NB4 (cell line): Measurements from ENCODE around the gene CDK5.

Source experiments
- DNase-seq: peaks from one replicate; pipeline ENCODE4 v3.0.0; 2010; ENCODE audit warnings: low read depth
- H3K4me3 ChIP-seq: one replicate; pipeline ENCODE4 v1.5.1; 2011; ENCODE audit warnings: mild to moderate bottlenecking, low read depth, low read length, moderate library complexity
- MYC ChIP-seq: IDR thresholded peaks from 2 replicates; pipeline ENCODE4 v1.6.1; 2011; ENCODE audit warnings: low read depth, low read length
- POLR2A ChIP-seq: IDR thresholded peaks from 2 replicates; pipeline ENCODE4 v1.6.1; 2011; ENCODE audit warnings: mild to moderate bottlenecking; ENCODE audit not compliant: insufficient read length; ENCODE audit errors: extremely low read depth
- TF ChIP-seq, protein P1 (sequence below): IDR thresholded peaks from 2 replicates; pipeline ENCODE4 v1.6.1; 2011; ENCODE audit warnings: low read depth, low read length
- TF ChIP-seq, protein P2 (sequence below): IDR thresholded peaks from one replicate; pipeline ENCODE4 v1.5.1; 2012; ENCODE audit warnings: low read depth, low read length

Gene CDK5

DNA sequence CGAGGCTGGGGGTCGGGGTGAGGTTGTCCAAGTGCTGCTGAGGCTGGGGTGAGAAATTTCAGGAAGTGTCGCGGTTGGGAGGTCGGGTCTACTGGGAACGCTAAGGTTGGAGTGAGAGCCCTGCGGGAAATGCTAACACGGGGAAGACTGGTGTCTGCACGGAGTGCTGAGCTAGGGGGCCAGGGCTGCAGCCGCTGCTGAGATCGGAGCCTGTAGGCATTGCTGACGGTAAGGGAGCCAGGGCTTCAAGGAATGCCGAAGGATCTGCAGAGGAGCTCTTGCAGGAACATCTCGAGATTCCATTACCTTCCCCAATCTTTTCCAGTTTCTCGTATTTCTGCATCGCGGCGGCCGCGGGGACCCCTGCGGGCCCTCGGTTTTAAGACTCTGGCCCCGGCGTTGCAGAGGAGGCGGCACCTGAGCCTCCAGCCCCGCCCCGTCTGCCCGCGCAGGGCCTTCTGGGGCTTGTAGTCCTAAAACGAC lies at the start of gene CDK5:
Gene CDK5 (minus strand): TSS at position 392 of the 483 bp plus-strand sequence. CDS start 49 bp downstream, at position 343.
- H3K4me3 ChIP-seq: peak within 1 kb of the TSS; percentile 89
- TF ChIP-seq, protein P1, sequence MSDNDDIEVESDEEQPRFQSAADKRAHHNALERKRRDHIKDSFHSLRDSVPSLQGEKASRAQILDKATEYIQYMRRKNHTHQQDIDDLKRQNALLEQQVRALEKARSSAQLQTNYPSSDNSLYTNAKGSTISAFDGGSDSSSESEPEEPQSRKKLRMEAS: no peak
- TF ChIP-seq MYC: no peak
- no peak for TF ChIP-seq POLR2A
- TF ChIP-seq, protein P2, sequence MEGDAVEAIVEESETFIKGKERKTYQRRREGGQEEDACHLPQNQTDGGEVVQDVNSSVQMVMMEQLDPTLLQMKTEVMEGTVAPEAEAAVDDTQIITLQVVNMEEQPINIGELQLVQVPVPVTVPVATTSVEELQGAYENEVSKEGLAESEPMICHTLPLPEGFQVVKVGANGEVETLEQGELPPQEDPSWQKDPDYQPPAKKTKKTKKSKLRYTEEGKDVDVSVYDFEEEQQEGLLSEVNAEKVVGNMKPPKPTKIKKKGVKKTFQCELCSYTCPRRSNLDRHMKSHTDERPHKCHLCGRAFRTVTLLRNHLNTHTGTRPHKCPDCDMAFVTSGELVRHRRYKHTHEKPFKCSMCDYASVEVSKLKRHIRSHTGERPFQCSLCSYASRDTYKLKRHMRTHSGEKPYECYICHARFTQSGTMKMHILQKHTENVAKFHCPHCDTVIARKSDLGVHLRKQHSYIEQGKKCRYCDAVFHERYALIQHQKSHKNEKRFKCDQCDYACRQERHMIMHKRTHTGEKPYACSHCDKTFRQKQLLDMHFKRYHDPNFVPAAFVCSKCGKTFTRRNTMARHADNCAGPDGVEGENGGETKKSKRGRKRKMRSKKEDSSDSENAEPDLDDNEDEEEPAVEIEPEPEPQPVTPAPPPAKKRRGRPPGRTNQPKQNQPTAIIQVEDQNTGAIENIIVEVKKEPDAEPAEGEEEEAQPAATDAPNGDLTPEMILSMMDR: no peak
- peak; percentile 70 for DNase-seq

DNA sequence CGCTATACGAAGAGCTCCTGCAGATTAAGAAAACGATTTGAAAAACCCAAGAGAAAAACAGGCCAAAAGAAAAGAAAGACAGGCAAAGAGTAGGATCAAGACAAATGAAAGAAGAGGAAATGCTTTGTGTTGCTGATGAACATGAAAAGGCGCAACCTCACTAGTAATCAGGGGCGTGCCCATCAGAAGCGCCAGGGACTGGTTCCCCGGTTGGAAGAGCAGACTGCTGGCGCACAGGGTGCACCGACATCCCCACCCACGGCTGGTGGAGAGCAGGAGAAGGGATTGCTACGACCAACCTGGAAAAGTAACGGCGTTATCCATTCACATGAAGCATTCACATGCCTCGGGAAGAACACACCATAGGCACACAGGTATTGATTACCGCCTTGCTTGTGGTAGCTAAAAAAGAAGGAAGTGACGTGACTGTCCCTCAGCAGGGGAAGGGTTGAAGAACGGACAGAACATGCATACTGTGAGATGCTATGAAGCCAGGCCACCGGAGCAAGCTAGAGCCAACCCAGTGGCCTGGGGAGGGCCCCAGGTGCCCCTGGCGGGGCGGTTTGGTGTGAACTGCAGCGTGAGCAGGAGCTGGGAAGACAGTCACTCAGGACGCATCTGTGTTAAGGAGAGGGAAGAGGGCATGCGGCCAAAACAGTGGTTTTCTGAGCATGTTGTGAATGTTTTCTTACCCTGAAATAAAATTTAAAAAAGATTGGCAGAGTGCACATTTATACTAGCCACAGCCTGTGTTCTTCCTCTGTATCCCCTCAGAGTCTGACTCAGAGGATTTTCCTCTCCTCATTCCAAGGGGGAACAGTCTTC lies 46.9 kb upstream of the CDK5 start:
- DNase-seq: no peak
- no peak overlapping the region for H3K4me3 ChIP-seq
- TF ChIP-seq, protein P1: no peak

DNA sequence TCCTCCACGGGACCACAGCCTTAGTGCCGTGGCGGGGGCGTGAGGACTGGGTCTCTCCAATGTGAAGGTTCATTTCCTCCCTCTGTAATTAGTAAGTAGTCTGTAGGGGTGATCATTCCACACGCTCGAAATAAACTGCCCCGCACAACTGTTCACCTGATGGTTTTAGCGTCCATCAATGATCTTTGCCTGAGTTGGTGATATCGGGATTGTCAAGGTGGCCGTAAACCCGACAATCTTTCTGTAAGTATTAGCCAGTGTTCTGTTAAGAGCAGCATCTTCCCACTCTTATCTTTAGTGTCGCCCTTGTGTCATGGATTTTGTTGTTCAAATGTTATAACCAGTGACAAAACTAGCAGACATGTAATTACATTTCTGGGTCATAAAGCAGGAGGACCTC lies 46.3 kb upstream of the CDK5 start:
- no peak for DNase-seq
- no peak overlapping the region for H3K4me3 ChIP-seq
- TF ChIP-seq, protein P1: no peak
- no peak for TF ChIP-seq MYC
- TF ChIP-seq, protein P2: no peak
- TF ChIP-seq POLR2A: no peak

DNA sequence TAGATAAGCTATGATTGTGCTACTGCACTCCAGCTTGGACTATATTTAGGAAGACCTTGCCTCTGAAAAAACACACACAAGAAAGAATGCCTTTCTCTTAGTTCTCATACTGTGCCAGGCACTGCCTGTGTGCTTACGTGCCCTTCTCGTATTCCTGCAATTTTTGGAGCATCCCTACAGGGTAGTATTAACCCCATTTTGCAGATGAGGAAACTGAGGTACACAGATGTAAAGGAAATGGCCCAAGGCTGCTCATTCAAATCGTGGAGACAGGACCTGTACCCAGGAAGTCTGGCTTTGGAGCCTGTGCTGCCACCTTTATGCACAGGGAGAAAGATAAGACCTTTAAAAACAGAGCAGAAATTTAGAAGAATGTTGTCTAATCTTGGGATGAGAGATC lies 45.3 kb upstream of the CDK5 start:
- no peak overlapping the region for H3K4me3 ChIP-seq
- no peak for DNase-seq
- TF ChIP-seq POLR2A: no peak
- TF ChIP-seq, protein P1: no peak
- TF ChIP-seq, protein P2: no peak
- TF ChIP-seq MYC: no peak

DNA sequence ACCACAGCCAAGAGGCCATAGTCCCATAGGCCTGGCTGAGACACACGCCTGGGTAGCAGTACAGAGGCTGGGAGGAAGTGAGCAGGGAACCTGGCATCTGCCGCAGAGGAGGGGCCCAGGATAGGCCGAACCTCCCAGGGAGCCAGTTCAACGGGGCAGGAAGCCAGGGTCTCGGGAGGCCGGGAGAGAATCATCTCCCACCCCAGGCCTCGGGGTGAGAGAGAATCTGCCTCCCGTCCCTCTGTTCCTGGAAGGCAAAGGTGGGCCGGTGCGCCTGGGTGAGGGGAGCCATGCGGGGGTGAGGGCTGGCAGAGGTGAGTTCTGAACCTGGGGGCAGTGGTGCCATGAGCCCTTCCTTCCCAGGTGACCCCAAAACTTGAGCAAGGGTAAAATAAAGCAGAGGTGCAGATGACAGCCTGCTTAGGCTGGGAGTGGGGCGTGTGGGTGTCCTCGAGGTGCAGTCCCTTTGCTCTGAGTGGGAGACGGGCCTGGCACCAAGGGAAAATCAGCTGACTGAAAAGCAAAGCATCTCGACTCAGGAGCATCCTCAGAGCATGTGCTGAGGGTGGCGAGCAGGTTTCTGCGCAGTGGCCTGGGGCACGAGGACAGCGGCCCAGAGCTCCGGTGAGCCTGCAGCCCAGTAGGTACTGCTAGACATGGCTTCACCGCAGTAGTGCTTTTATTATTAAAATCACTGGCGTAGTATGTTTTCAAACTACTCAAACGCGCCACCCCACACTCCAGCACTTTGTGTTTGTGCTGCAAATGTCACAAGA lies 44.1 kb upstream of the CDK5 start:
- no peak overlapping the region for H3K4me3 ChIP-seq
- TF ChIP-seq MYC: no peak
- TF ChIP-seq POLR2A: no peak
- TF ChIP-seq, protein P2: no peak
- TF ChIP-seq, protein P1: no peak
- DNase-seq: no peak

DNA sequence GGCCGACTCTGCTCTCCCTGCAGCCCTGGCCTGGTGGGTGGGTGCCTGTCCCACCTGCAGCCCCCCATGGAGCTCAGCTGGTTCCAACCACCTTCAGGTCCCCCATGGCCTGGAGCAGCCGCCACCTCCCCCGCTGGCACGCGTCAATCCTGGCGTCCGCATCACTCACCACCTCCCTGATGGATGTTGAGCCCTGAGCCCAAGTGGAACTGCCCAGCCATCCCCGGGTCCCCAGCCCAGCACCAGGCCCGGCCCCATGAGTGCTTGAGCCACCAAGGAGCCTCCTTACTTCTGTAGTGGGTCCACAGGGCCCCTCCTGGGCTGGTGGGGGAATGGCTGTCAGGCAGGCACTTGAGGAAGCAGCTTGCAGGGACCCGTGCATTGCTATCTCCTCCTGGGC lies 43.2 kb upstream of the CDK5 start:
- DNase-seq: no peak
- TF ChIP-seq, protein P1: no peak
- TF ChIP-seq POLR2A: no peak
- TF ChIP-seq, protein P2: no peak
- TF ChIP-seq MYC: no peak
- H3K4me3 ChIP-seq: no peak overlapping the region
